Omental fat pad (tissue), 4 donors: ENCODE data around the gene ASPHD2. TPM values are rescaled to one million over a fixed set of nuclear protein-coding genes. Genes with fewer than 3 reads are reported as not detected.

Experiments used
- ATAC-seq: fragments of 150-250 bp; one replicate; pipeline ENCODE4 v1.9.1; 2016; ENCODE audit warnings: mild to moderate bottlenecking, moderate library complexity; ENCODE audit not compliant: low FRiP score
- DNase-seq: peaks from one replicate; pipeline ENCODE4 v3.0.0-alpha.2; 2019; ENCODE audit warnings: low spot score
- CTCF ChIP-seq, 3 donors: fragments of 450-650 bp; IDR thresholded peaks; one replicate each; pipeline ENCODE4 v1.5.1; 2016 to 2017; ENCODE audit warnings: antibody characterized with exemption in 3 of 3, mild to moderate bottlenecking in 3 of 3, moderate library complexity in 2 of 3
- total RNA-seq, 4 donors: library from RNA; depleted of rRNA; stranded (reverse); fragments of >200 nt; gene quantifications; one replicate each; pipeline ENCODE4 v1.1.0, GENCODE V29; 2016

The ASPHD2 gene
- total RNA-seq, 4 donors from 2014 or later = 0.32 to 2.0 (median 0.95) TPM

- no peak for DNase-seq
- no peak for TF ChIP-seq CTCF (IDR thresholded peaks at IDR 0.05)
- no peak for ATAC-seq
Observed at GRCh38 chr22:26476705-26477340, 47.8 kb downstream of the ASPHD2 start.

DNA sequence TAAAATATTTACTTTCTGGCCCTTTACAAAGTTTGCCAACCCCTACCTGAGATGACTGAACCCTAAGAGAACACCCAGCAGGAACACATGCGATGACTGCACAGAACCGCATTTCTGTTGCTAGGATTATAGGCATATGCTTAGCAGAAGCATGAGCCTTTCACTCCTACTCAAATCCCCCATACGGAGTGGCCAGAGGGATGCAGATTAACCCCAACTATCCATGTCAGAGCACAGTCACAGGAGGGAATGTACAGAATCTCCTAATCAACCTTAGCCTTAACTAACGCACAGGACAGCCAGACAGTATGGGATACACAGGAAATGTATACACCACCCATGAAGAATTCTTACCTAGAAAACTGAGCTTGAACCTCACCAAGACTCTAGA, 48.3 kb downstream of the ASPHD2 start:
- no peak for DNase-seq
- ATAC-seq = no peak
- no peak for TF ChIP-seq CTCF (IDR thresholded peaks at IDR 0.05)

GRCh38 chr22:26479043-26479791, 50.2 kb downstream of the ASPHD2 start:
- no peak for DNase-seq
- no peak for TF ChIP-seq CTCF (IDR thresholded peaks at IDR 0.05)

DNA sequence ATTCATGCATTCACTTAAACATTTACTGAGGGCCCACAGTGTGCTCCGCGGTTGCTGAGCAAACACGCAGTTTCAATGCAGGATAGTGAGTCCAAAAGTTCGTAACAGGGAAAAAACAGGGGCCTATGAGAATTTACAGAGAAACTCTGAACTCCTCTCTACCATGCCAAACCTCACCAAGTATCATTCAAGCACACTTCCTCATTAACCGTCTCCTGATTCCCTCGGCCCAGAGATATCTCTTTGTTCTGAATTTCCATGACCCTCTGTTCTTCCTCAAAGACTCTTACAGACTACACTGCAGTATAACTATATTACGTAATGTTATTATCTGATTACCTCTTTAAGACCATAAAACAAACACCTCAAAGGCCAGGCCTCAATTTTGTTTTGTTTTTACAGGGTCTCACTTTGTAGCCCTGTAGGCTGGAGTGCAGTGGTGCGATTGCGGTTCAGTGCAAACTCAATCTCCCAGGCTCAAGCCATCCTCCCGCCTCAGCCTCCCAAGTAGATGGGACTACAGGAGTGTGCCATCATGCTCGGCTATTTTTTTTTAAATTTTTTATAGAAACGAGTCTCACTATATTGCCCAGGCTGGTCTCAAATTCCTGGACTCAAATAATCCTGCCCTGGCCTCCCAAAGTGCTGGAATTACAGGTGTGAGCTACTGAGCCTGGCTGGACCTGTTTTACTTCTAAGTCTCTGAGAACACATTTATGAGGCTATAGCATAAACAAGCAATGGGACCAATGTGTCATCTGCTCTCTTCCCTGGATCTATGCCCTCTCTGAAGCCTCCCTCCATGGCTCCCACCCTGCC, 50.9 kb downstream of the ASPHD2 start:
- no peak for DNase-seq
- TF ChIP-seq CTCF (IDR thresholded peaks at IDR 0.05) = no peak
- no peak for ATAC-seq

More at GRCh38 chr22:26479043-26479791, 50.2 kb downstream of the ASPHD2 start:
- ATAC-seq = no peak

DNA sequence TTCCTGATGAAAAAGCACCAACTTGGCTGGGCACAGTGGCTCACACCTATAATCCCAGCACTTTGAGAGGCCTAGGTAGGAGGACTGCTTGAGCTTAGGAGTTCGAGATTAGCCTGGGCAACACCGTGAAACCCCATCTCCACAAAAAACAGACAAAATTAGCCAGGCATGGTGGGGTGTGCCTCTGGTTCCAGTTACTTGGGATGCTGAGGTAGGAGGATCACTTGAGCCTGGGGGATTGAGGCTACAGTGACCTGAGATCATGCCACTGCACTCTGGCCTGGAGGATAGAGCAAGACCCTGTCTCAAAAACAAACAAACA, 51.5 kb downstream of the ASPHD2 start:
- TF ChIP-seq CTCF (IDR thresholded peaks at IDR 0.05) = no peak
- ATAC-seq (no peak), DNase-seq (no peak)

- no peak for TF ChIP-seq CTCF (IDR thresholded peaks at IDR 0.05)
- DNase-seq (no peak), ATAC-seq (no peak)
Observed at GRCh38 chr22:26481112-26481693, 52.1 kb downstream of the ASPHD2 start.
